GM21447 (cell line): ENCODE measurements around the gene PTCHD1.

Experiments used
- ATAC-seq: cut with Tn5 transposase; IDR thresholded peaks from one replicate; pipeline ENCODE4 v1.9.1; 2021; ENCODE audit not compliant: unreplicated experiment

PTCHD1 gene

GRCh38 chrX:23334848-23335599 is at the start of gene PTCHD1:
PTCHD1 (plus strand) TSS chrX:23334849; CDS start chrX:23334876, 27 bp downstream.
- no peak for ATAC-seq

- no peak for ATAC-seq
These were observed 47.9 kb upstream of the PTCHD1 start for GRCh38 chrX:23286731-23287130.

GRCh38 chrX:23287191-23287725 is 47.4 kb upstream of the PTCHD1 start:
- no peak for ATAC-seq

GRCh38 chrX:23292354-23292987 is 42.2 kb upstream of the PTCHD1 start:
- no peak for ATAC-seq

GRCh38 chrX:23292988-23293651 is 41.5 kb upstream of the PTCHD1 start:
- ATAC-seq: no peak

GRCh38 chrX:23304881-23305280 is 29.8 kb upstream of the PTCHD1 start:
- no peak for ATAC-seq

GRCh38 chrX:23311731-23312130 is 22.9 kb upstream of the PTCHD1 start:
- no peak for ATAC-seq

- ATAC-seq: no peak
These were observed 22.5 kb upstream of the PTCHD1 start for GRCh38 chrX:23312136-23312535.

GRCh38 chrX:23317799-23318724 is 16.6 kb upstream of the PTCHD1 start:
- ATAC-seq: peak; percentile 75

- no peak for ATAC-seq
These were observed 7.5 kb upstream of the PTCHD1 start for GRCh38 chrX:23327104-23327503.

GRCh38 chrX:23331701-23332100 is 2.9 kb upstream of the PTCHD1 start:
- no peak for ATAC-seq

GRCh38 chrX:23332101-23332887 is 2.4 kb upstream of the PTCHD1 start:
- ATAC-seq: no peak

- no peak for ATAC-seq
These were observed 1.5 kb upstream of the PTCHD1 start for GRCh38 chrX:23332888-23333821.

- no peak for ATAC-seq
These were observed 668 bp upstream of the PTCHD1 start for GRCh38 chrX:23333842-23334520.

GRCh38 chrX:23334521-23334847 is 165 bp upstream of the PTCHD1 start:
- no peak for ATAC-seq

- no peak for ATAC-seq
These were observed 3.7 kb downstream of the PTCHD1 start for GRCh38 chrX:23338334-23338733.

GRCh38 chrX:23341452-23341851 is 6.8 kb downstream of the PTCHD1 start:
- ATAC-seq: no peak

GRCh38 chrX:23344238-23344903 is 9.7 kb downstream of the PTCHD1 start:
- no peak for ATAC-seq
